Measurements from ENCODE around the gene RTKN2. TPM values are rescaled to one million over a fixed set of nuclear protein-coding genes. Genes with fewer than 3 reads are reported as not detected.
"Not testable (repeated sequence)": the region's sequence is repeated elsewhere in the genome, so short reads cannot be mapped to it uniquely, and the experiment has no call there.

Gene RTKN2
- polyA plus RNA-seq, 1 of the 3 experiments (the other 2 are of a cell fraction): 1.4 TPM

DNA sequence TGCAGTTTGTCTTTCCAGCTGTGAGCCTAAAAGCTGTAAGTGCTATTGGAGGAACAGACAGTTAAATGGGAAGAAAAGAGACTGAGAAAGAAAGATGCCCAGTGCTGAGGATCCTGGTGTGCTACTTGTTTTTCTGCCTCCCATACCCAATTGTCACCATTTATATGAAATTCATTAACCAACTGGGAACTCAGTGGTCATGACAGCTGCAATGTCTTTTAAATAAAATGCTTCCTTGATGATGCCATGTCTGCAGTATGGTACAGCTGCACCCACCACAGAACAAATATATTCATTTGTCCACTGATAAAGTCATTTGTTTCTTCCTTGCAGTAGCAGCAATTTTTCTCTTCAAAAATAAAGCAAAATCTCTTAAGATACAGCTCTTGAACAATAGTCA lies 15.6 kb upstream of the RTKN2 start:
- ChIA-PET POLR2A (no interaction called here), CTCF (no interaction called here)
- Histone ChIP-seq H3K9ac (no peak overlapping the region), H3K36me3 (replicated peaks in 1 of 2; ENCODE audit: control insufficient read depth in 1 of 2, insufficient read depth in 2 of 2, low read length in 1 of 2) (no peaks in the 10 kb centered on the region), H3K79me2 (ENCODE audit: insufficient read depth) (no peaks in the 10 kb centered on the region), H3K9me2 (no peaks in the 10 kb centered on the region), H4K20me1 (ENCODE audit: insufficient read depth) (no peaks in the 10 kb centered on the region), H3K9me3 (no peaks in the 10 kb centered on the region), H3K27ac (ENCODE audit: low read depth in 2 of 2, low read length in 1 of 2) (no peak overlapping the region), H3K4me2 (no peak overlapping the region), H3K4me1 (ENCODE audit: control insufficient read depth in 1 of 2, insufficient read depth in 2 of 2, low read depth in 1 of 2, low read length in 1 of 2) (no peaks in the 10 kb centered on the region), H3K4me3 (ENCODE audit: low read depth in 2 of 2, low read length in 1 of 2) (no peak overlapping the region), H2AFZ (ENCODE audit: low read depth) (no peak overlapping the region), H3K27me3 (ENCODE audit: insufficient read depth) (no peaks in the 10 kb centered on the region), H3F3A (replicated peaks; ENCODE audit: insufficient read depth) (no peaks in the 10 kb centered on the region)
- DNase-seq: no peak
- TF ChIP-seq SMC3 (IDR thresholded peaks at IDR 0.05; ENCODE audit: low read depth, low read length): no peak
- TF ChIP-seq, protein P1, sequence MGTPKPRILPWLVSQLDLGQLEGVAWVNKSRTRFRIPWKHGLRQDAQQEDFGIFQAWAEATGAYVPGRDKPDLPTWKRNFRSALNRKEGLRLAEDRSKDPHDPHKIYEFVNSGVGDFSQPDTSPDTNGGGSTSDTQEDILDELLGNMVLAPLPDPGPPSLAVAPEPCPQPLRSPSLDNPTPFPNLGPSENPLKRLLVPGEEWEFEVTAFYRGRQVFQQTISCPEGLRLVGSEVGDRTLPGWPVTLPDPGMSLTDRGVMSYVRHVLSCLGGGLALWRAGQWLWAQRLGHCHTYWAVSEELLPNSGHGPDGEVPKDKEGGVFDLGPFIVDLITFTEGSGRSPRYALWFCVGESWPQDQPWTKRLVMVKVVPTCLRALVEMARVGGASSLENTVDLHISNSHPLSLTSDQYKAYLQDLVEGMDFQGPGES (IDR thresholded peaks at IDR 0.05; ENCODE audit: low read depth, low read length): no peak

DNA sequence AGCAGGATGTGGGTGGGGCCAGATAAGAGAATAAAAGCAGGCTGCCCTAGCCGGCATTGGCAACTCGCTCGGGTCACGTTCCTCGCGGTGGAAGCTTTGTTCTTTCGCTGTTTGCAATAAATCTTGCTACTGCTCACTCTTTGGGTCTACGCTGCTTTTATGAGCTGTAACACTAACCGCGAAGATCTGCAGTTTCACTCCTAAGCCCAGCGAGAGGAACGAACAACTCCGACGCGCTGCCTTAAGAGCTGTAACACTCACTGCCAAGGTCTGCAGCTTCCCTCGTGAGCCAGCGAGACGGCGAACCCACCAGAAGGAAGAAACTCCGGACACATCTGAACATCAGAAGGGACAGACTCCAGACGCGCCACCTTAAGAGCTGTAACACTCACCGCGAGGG lies 12.7 kb upstream of the RTKN2 start:
- WGBS (ENCODE audit: low lambda C conversion rate): 97% methylated on average over 24 of the region's 24 CpGs

DNA sequence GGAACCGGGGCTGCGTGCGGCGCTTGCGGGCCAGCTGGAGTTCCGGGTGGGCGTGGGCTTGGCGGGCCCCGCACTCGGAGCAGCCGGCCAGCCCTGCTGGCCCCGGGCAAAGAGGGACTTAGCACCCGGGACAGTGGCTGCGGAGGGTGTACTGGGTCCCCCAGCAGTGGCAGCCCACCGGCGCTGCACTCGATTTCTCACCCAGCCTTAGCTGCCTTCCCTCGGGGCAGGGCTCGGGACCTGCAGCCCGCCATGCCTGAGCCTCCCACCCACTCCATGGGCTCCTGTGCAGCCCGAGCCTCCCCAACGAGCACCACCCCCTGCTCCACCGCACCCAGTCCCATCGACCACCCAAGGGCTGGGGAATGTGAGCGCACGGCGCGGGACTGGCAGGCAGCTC lies 11.7 kb upstream of the RTKN2 start:
- H3K9me3 ChIP-seq; H2AFZ ChIP-seq (ENCODE audit: low read depth); H3K27ac ChIP-seq (ENCODE audit: low read depth in 2 of 2, low read length in 1 of 2); H3K36me3 ChIP-seq (replicated peaks in 1 of 2; ENCODE audit: control insufficient read depth in 1 of 2, insufficient read depth in 2 of 2, low read length in 1 of 2); POLR2A ChIA-PET; H3K9ac ChIP-seq; H3K4me1 ChIP-seq (ENCODE audit: control insufficient read depth in 1 of 2, insufficient read depth in 2 of 2, low read depth in 1 of 2, low read length in 1 of 2); H3K4me3 ChIP-seq (ENCODE audit: low read depth in 2 of 2, low read length in 1 of 2); H3K4me2 ChIP-seq; DNase-seq; H3K79me2 ChIP-seq (ENCODE audit: insufficient read depth); H3F3A ChIP-seq (replicated peaks; ENCODE audit: insufficient read depth); H3K9me2 ChIP-seq; H3K27me3 ChIP-seq (ENCODE audit: insufficient read depth); H4K20me1 ChIP-seq (ENCODE audit: insufficient read depth): not testable (repeated sequence)
- WGBS (ENCODE audit: low lambda C conversion rate): 100% methylated on average over 5 of the region's 28 CpGs
- CTCF ChIA-PET: interaction anchor here (1.0 kb wide), 1 partner anchor 242 kb away, joined by 4 read pairs; no protein-coding TSS in a partner anchor

More for the DNA sequence above, 12.7 kb upstream of the RTKN2 start:
- H3K79me2 ChIP-seq (ENCODE audit: insufficient read depth); H3K36me3 ChIP-seq (replicated peaks in 1 of 2; ENCODE audit: control insufficient read depth in 1 of 2, insufficient read depth in 2 of 2, low read length in 1 of 2); DNase-seq; H3K9me2 ChIP-seq; H3K4me3 ChIP-seq (ENCODE audit: low read depth in 2 of 2, low read length in 1 of 2); H3K27ac ChIP-seq (ENCODE audit: low read depth in 2 of 2, low read length in 1 of 2); H3K4me1 ChIP-seq (ENCODE audit: control insufficient read depth in 1 of 2, insufficient read depth in 2 of 2, low read depth in 1 of 2, low read length in 1 of 2); H3K9me3 ChIP-seq; H3K27me3 ChIP-seq (ENCODE audit: insufficient read depth); POLR2A ChIA-PET; H4K20me1 ChIP-seq (ENCODE audit: insufficient read depth); H3K4me2 ChIP-seq; H3K9ac ChIP-seq; H2AFZ ChIP-seq (ENCODE audit: low read depth); H3F3A ChIP-seq (replicated peaks; ENCODE audit: insufficient read depth): not testable (repeated sequence)
- CTCF ChIA-PET: interaction anchor here (1.0 kb wide), 1 partner anchor 243 kb away, joined by 4 read pairs; no protein-coding TSS in a partner anchor

DNA sequence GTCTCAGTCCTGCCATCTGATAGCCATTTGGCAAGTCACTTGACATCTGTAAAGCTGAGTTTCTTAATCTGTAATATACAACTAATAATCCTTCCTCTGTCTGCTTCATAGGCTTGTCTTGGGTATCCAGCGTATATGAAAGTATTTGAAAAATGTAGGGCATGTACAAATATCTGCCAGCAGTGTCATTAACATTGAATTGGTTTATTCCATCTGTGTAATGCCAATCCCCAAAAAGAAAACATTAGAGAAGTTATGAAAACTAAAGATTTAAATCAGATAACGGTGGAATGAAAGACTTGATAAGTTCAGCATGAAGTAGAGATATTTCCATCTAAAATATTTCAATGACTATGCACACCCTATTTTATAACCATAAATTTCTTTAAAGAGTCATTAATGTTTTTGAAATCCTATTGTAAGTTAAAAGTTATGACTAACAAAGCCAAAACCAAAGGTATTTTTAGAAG lies 9.8 kb upstream of the RTKN2 start:
- Histone ChIP-seq H3K27ac (ENCODE audit: low read depth in 2 of 2, low read length in 1 of 2) (peak overlapping the region; percentile 30 to 53; a peak in 2 of 4 replicates), H2AFZ (ENCODE audit: low read depth) (no peak overlapping the region), H3K9me2 (no peaks in the 10 kb centered on the region), H3K4me2 (no peak overlapping the region), H3K9me3 (no peaks in the 10 kb centered on the region), H3K36me3 (replicated peaks in 1 of 2; ENCODE audit: control insufficient read depth in 1 of 2, insufficient read depth in 2 of 2, low read length in 1 of 2) (no peaks in the 10 kb centered on the region), H3K79me2 (ENCODE audit: insufficient read depth) (no peaks in the 10 kb centered on the region), H3K9ac (no peak overlapping the region), H3F3A (replicated peaks; ENCODE audit: insufficient read depth) (peaks cover 6% of the 10 kb centered on the region), H3K27me3 (ENCODE audit: insufficient read depth) (no peaks in the 10 kb centered on the region), H4K20me1 (ENCODE audit: insufficient read depth) (no peaks in the 10 kb centered on the region), H3K4me1 (ENCODE audit: control insufficient read depth in 1 of 2, insufficient read depth in 2 of 2, low read depth in 1 of 2, low read length in 1 of 2) (no peaks in the 10 kb centered on the region; a peak in 1 of 4 replicates), H3K4me3 (ENCODE audit: low read depth in 2 of 2, low read length in 1 of 2) (no peak overlapping the region)
- 15% methylated on average over 2 of the region's 2 CpGs for WGBS (ENCODE audit: low lambda C conversion rate)
- ChIA-PET CTCF (no interaction called here), POLR2A (no interaction called here)
- DNase-seq: no peak
- TF ChIP-seq FOXM1 (IDR thresholded peaks at IDR 0.05; ENCODE audit: low read depth): peak; percentile 41; the same call in 1 of the 2 replicates
- peak; percentile 63 for TF ChIP-seq NFIC (IDR thresholded peaks at IDR 0.05; ENCODE audit: borderline replicate concordance)
- TF ChIP-seq, protein P2, sequence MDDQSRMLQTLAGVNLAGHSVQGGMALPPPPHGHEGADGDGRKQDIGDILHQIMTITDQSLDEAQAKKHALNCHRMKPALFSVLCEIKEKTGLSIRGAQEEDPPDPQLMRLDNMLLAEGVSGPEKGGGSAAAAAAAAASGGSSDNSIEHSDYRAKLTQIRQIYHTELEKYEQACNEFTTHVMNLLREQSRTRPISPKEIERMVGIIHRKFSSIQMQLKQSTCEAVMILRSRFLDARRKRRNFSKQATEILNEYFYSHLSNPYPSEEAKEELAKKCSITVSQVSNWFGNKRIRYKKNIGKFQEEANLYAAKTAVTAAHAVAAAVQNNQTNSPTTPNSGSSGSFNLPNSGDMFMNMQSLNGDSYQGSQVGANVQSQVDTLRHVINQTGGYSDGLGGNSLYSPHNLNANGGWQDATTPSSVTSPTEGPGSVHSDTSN (IDR thresholded peaks at IDR 0.05): peak; percentile 42; the same call in 1 of the 2 replicates
- TF ChIP-seq POLR2AphosphoS5 (IDR thresholded peaks at IDR 0.05; ENCODE audit: low read depth, low read length): 0 out of 2 replicates have a peak, but pooled peaks have one; percentile 17
- TF ChIP-seq TCF12 (IDR thresholded peaks at IDR 0.05): peak; percentile 79
- no peak for TF ChIP-seq NRF1 (IDR thresholded peaks at IDR 0.05; ENCODE audit: low read depth, low read length)
- peak; percentile 28; the same call in 1 of the 2 replicates for TF ChIP-seq JUND (IDR thresholded peaks at IDR 0.05)
- TF ChIP-seq GATA2 (CRISPR knock-in tag; IDR thresholded peaks at IDR 0.05): no peak
- TF ChIP-seq MEF2A (IDR thresholded peaks at IDR 0.05; ENCODE audit: borderline replicate concordance, low read depth): 0 out of 2 replicates have a peak, but pooled peaks have one; percentile 30
- TF ChIP-seq, protein P3, sequence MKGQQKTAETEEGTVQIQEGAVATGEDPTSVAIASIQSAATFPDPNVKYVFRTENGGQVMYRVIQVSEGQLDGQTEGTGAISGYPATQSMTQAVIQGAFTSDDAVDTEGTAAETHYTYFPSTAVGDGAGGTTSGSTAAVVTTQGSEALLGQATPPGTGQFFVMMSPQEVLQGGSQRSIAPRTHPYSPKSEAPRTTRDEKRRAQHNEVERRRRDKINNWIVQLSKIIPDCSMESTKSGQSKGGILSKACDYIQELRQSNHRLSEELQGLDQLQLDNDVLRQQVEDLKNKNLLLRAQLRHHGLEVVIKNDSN (IDR thresholded peaks at IDR 0.05; ENCODE audit: borderline replicate concordance, low read depth): no peak
- peak; percentile 83 for TF ChIP-seq TEAD4 (IDR thresholded peaks at IDR 0.05; ENCODE audit: borderline replicate concordance, insufficient read depth)
